ENCODE measurements around the gene DTL.

- TF ChIP-seq CTCF (IDR thresholded peaks at IDR 0.05; ENCODE audit: low read depth, low read length) (no peak), EZH2phosphoT487 (IDR thresholded peaks at IDR 0.05; ENCODE audit: low read depth) (no peak)
These were observed 43.9 kb upstream of the DTL start for GRCh38 chr1:211991695-211992094.

Measured in OCI-LY3 (cell line).